ENCODE data around the gene SMIM35.

- no peak for TF ChIP-seq RAD21 (IDR thresholded peaks at IDR 0.05; ENCODE audit: low read length)
- TF ChIP-seq MAX (IDR thresholded peaks at IDR 0.05; ENCODE audit: low read depth) = no peak
- no peak for TF ChIP-seq CTCF (IDR thresholded peaks at IDR 0.05)
- TF ChIP-seq SMC3 (IDR thresholded peaks at IDR 0.05; ENCODE audit: low read depth, low read length) = no peak
- no peak for TF ChIP-seq POLR2AphosphoS5 (IDR thresholded peaks at IDR 0.05; ENCODE audit: low read depth, low read length)
- TF ChIP-seq TCF12 (IDR thresholded peaks at IDR 0.05) = no peak
- TF ChIP-seq NFIC (IDR thresholded peaks at IDR 0.05; ENCODE audit: borderline replicate concordance) = no peak
These were observed 44.0 kb downstream of the SMIM35 start for GRCh38 chr11:118042796-118043195.

Data from SK-N-SH (cell line).